ENCODE data around the gene FTO. TPM values are rescaled to one million over a fixed set of nuclear protein-coding genes. Genes with fewer than 3 reads are reported as not detected.

Gene FTO
- total and polyA plus RNA-seq, 12 donors: 17.8 to 310 (median 156) TPM

- 76 to 81% (median 78%) methylated on average over 1 of the region's 1 CpG for WGBS, 4 donors
These were observed 114.0 kb downstream of the FTO start for GRCh38 chr16:53817812-53818550.

GRCh38 chr16:53821487-53821886 is 117.5 kb downstream of the FTO start:
- Histone ChIP-seq H3K4me1 (replicated peaks in 1 of 2) (peaks cover 6 to 25% of the 10 kb centered on the region in 2 donors), H3K27ac (peak overlapping the region in 1 of 5 donors; percentile 19), H3K4me3 (no peak overlapping the region), H3K9me3 (replicated peaks in 1 of 3) (no peaks in the 10 kb centered on the region), H3K27me3 (no peaks in the 10 kb centered on the region), H3K36me3 (replicated peaks in 1 of 2) (no peaks in the 10 kb centered on the region)
- 91 to 98% (median 95%) methylated on average over 1 of the region's 1 CpG for WGBS, 4 donors
- TF ChIP-seq POLR2A (IDR thresholded peaks at IDR 0.05) (no peak), CTCF (IDR thresholded peaks at IDR 0.05) (no peak)
- DNase-seq: no peak
- intact Hi-C loops (cut with DNase I): no loop called here

More at GRCh38 chr16:53817812-53818550, 114.0 kb downstream of the FTO start:
- TF ChIP-seq POLR2A (IDR thresholded peaks at IDR 0.05) (no peak), CTCF (IDR thresholded peaks at IDR 0.05) (no peak)
- DNase-seq: no peak
- Histone ChIP-seq H3K27me3 (no peaks in the 10 kb centered on the region), H3K4me3 (no peak overlapping the region), H3K36me3 (replicated peaks in 1 of 2) (no peaks in the 10 kb centered on the region), H3K4me1 (replicated peaks in 1 of 2) (peaks cover 6 to 25% of the 10 kb centered on the region in 2 donors), H3K27ac (peak overlapping the region in 3 of 5 donors; percentile 2 to 53 (median 36)), H3K9me3 (replicated peaks in 1 of 3) (no peaks in the 10 kb centered on the region)
- intact Hi-C loops (cut with DNase I): no loop called here

GRCh38 chr16:53821957-53822625 is 118.1 kb downstream of the FTO start:
- peaks cover 6 to 22% of the 10 kb centered on the region in 2 donors for H3K4me1 ChIP-seq (replicated peaks in 1 of 2)
- WGBS, 4 donors: 62 to 87% (median 73%) methylated on average over 4 of the region's 4 CpGs

More at GRCh38 chr16:53821957-53822625, 118.1 kb downstream of the FTO start:
- H3K27ac ChIP-seq: peak overlapping the region in 1 of 5 donors; percentile 19
- H3K9me3 ChIP-seq (replicated peaks in 1 of 3): no peaks in the 10 kb centered on the region
- no peaks in the 10 kb centered on the region for H3K27me3 ChIP-seq
- intact Hi-C loops (cut with DNase I): no loop called here
- H3K4me3 ChIP-seq: no peak overlapping the region
- DNase-seq: peak in 1 of 7 donors; percentile 4
- TF ChIP-seq CTCF (IDR thresholded peaks at IDR 0.05) (peak in 1 of 6 experiments; percentile 9), POLR2A (IDR thresholded peaks at IDR 0.05) (no peak)
- no peaks in the 10 kb centered on the region for H3K36me3 ChIP-seq (replicated peaks in 1 of 2)

All from adrenal gland (tissue), 12 donors.